HG02610 (cell line): ENCODE measurements around the gene NDUFA5.
"Not testable (repeated sequence)": the region's sequence is repeated elsewhere in the genome, so short reads cannot be mapped to it uniquely, and the experiment has no call there.

Experiments
- ATAC-seq: cut with Tn5 transposase; IDR thresholded peaks from one replicate; pipeline ENCODE4 v1.9.1; 2021; ENCODE audit warnings: mild to moderate bottlenecking, moderate library complexity; ENCODE audit not compliant: unreplicated experiment

Gene NDUFA5

GRCh38 chr7:123558289-123558874 lies 764 bp upstream of the NDUFA5 start:
- ATAC-seq, result peak; percentile 4

DNA sequence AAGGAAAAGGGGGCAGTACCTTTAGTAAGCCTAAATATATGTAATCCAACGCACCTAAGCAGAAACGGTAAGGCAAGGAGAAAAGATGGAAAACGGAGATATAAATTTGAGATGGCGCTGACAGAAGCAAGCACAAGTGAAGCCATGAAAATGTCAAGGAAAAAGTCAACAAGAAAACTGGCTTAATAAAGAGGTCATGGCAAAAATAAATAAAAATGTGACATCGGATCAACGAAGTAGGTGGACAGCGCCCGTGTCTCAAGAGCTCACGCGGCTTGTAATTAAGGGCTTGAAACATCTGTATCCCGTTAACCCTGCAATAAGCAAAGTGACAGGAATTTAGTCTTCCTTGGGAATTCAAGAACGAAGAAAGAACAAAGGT lies 611 bp downstream of the NDUFA5 start:
- ATAC-seq, result no peak

DNA sequence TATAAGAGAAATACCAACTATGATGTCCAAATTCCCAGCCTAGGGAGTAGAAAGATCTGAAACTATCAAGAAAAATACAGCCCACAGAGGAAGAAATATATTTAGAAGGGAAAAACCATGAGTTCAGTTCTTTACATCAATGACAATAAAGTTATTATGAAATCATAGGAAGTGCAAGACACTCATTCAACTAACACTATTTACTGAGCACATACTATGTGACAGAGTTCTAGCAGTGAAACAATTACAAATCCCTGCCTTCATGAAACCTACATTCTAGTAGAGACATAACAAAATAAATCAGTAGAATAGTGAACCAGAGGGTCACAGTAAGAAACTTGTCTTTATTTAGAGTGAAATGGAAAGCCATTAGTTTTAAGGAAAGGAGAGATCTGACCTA lies 2.1 kb downstream of the NDUFA5 start:
- ATAC-seq, result no peak

GRCh38 chr7:123553159-123553558 lies 4.5 kb downstream of the NDUFA5 start:
- no peak for ATAC-seq

DNA sequence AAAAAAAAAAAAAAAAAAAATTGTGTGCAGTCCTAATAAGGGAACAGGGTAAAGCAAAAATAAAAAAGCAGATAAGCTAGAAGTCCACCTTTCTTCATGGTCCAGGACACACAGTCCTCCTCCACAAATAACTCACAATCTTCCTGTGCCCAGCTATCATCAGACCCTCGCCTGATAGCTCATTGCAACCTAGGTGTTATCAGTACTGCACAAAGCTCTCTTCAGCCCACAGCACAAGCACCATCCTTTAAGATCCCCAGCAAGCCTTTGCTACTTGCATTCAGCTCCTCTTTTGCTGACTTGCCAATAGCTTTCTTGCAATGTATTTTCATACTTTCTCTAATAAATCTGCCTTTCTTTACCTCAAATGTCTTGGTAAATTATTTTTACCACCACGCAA lies 5.0 kb downstream of the NDUFA5 start:
- no peak for ATAC-seq

DNA sequence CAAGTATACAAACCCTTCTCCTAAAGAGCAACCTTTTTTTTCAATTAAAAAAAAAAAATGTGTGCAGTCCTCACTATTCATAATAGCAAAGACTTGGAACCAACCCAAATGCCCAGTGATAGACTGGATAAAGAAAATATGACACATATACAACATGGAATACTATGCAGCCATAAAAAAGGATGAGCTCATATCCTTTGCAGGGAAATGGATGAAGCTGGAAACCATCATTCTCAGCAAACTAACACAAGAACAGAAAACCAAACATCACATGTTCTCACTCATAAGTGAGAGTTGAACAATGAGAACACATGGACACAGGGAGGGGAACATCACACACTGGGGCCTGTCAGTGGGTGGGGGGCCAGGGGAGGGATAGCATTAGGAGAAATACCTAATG lies 5.5 kb downstream of the NDUFA5 start:
- not testable (repeated sequence) for ATAC-seq

- no peak for ATAC-seq
Measured at GRCh38 chr7:123548406-123548805, 9.2 kb downstream of the NDUFA5 start.

- ATAC-seq, result no peak
Measured at GRCh38 chr7:123539871-123540270, 17.7 kb downstream of the NDUFA5 start.

DNA sequence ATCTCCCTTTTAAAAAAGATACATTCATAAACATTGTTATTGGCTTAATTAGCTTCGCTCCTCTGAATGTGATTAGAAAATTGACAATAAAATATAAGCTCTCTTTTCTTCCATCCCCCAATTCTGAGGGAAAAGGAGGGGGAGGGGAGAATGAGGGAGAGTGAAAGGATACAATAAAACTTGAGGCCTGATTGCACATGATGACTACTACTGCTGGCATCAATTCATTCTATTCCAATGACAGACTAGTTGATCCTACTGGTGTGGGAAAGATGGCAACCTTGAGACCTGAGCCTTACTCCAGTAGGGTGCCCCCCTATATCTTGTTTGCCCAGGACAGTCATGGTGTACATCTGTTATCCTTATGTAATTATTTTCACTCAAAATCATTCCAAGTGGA lies 18.7 kb downstream of the NDUFA5 start:
- no peak for ATAC-seq

DNA sequence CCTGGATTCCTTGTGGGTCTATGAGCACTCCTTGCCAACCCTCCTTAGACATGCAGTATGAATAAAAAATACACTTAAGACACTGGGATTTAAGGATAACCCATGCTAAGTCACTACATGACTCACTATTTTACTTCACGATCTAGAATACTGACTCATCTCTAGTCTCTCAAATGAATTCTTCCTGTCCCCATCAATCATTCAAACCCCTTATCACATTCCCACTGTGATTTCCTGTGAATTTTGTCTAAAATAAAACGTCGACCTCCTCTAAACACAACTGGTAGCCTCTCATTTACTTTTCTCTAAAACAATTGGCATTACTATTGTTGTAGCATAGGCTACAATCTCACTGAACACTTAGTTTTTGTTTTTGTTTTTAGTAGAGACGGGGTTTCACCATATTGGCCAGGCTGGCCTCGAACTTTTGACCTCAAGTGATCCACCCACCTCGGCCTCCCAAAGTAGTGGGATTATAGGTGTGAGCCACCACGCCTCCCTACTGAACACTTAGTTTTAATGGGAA lies 19.4 kb downstream of the NDUFA5 start:
- ATAC-seq, result no peak

DNA sequence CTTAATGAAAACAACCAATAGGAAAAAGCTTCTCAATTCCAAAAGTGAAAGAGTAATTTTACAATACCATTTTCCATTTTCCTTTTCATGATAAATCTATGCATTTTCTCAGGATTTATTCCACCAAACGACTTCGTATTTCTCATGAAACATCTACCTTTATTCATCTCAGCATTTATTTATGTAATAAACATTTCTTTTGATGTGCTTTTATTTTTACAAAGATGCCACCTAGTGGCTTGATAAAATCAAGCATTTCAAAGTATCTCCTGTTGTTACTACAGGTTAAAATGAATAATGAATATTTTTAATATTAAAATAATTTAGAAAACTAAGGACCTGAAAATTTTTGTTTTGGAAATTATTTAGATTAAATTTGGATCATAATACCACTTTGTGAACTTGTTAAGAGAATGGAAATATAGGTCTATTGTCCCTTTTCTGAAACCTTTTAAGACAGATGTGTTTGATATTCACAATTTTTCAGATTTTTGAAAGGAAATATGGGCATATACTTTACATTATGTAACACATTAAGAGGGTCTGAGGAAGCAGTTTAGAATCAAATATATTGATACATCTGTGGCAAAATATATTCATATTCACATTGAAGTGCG lies 20.5 kb downstream of the NDUFA5 start:
- no peak for ATAC-seq

DNA sequence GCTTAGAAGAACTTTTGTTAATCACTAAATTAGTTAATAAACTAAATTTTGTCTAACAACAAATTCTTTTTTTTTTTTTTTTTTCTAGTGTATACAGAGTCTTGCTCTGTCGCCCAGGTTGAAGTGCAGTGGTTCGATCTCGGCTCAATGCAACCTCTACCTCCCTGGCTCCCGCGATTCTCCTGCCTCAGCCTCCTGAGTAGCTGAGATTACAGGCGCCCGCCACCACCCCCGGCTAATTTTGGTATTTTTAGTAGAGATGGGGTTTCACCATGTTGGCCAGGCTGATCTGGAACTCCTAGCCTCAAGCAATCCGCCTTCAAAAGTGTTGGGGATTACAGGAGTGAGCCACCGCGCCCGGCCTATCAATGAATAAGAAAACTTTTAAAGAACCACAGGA lies 22.1 kb downstream of the NDUFA5 start:
- no peak for ATAC-seq

- peak; percentile 86 for ATAC-seq
Measured at GRCh38 chr7:123534383-123535260, 23.0 kb downstream of the NDUFA5 start, which contains the start of gene IQUB. IQUB (minus strand) TSS chr7:123534595; CDS start chr7:123512340, 22,255 bp downstream.

- peak; percentile 5 for ATAC-seq
Measured at GRCh38 chr7:123533929-123534382, 23.7 kb downstream of the NDUFA5 start.

DNA sequence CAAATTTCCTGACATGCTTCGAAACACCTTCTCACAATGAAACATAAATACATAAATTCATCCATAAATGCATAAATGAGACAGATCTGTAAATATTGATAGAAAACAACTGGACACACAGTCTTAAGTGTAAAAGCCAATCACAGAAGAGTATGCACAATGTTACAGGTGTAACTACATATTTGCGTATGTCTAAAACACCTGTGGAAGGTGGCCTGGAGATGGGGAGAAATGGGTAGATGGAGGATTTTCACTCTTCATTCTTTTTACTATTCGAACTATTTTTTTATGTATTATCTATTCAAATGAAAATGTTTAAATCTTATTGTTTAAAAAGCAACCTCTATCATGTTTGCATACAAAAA lies 24.1 kb downstream of the NDUFA5 start:
- no peak for ATAC-seq

GRCh38 chr7:123532788-123533552 lies 24.6 kb downstream of the NDUFA5 start:
- peak; percentile 12 for ATAC-seq

DNA sequence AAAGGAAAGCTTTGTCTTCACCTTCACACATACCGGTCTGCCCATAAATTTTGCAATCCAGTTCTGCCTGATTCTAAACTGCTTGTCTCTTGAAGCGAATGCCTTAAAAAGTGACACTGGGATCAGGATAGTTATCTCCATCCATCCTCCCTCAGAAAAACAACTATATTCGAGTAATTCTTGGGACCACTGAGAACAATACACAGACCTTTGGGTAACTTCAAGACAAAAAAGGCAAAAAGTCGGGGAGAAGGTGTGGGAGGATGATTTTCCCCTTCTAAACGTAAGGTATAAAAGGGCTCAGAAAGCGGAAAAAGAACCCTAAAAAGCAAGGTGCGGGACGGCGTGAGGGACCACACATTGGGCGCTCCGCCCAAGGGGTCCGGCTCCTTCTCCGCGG lies 25.3 kb downstream of the NDUFA5 start:
- not testable (repeated sequence) for ATAC-seq

DNA sequence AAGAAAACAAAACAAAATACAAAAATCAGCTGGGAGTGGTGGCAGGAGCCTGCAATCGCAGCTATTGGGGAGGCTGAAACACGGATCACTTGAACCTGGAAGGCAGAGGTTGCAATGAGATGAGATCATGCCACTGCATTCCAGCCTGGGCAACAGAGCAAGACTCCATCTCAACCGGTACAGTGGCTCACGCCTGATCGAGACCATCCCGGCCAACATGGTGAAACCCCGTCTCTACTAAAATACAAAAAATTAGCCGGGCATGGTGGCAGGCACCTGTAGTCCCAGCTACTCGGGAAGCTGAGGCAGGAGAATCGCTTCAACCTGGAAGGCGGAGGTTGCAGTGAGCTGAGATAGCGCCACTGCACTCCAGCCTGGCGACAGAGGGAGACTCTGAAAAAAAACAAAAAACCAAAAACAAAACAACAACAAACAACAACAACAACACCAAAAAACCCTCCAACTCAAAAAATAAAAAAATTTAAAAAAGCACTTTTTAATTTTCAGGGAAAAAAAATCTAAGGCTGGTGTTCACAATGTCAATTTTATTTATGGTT lies 27.5 kb downstream of the NDUFA5 start:
- ATAC-seq, result not testable (repeated sequence)

DNA sequence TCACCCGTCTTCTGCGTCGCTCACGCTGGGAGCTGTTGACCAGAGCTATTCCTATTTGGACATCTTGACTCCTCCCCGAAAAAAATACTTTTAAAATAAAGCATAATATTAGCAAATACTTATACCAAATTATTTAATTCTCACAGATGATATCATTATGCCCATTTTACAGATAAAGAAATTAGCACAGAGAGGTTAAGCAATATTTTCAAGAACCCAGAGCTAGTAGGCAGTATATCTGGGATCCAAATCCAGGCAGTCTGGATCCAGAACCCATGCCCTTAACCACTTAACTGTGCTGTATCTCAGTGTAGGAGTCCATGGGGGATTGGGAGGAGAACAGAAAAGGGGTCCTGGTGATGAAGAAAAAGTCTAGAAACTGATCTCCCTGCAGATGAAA lies 29.4 kb downstream of the NDUFA5 start:
- no peak for ATAC-seq

DNA sequence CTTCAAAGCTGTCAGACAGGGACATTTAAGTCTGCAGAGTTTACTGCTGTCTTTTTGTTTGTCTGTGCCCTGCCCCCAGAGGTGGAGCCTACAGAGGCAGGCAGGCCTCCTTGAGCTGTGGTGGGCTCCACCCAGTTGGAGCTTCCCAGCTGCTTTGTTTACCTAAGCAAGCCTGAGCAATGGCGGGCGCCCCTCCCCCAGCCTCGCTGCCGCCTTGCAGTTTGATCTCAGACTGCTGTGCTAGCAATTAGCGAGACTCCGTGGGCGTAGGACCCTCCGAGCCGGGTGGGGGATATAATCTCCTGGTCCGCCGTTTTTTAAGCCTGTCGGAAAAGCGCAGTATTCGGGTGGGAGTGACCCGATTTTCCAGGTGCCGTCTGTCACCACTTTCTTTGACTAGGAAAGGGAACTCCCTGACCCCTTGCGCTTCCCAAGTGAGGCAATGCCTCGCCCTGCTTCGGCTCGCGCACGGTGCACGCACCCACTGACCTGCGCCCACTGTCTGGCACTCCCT lies 29.8 kb downstream of the NDUFA5 start:
- ATAC-seq, result not testable (repeated sequence)
